Lower leg skin (tissue), 3 donors: ENCODE measurements around the gene CRACR2A.

ENCODE experiments used
- CTCF ChIP-seq, 3 donors: fragments of 450-650 bp; IDR thresholded peaks; one replicate each; pipeline ENCODE4 v1.5.1; 2016; ENCODE audit warnings: antibody characterized with exemption in 3 of 3, mild to moderate bottlenecking in 3 of 3, moderate library complexity in 2 of 3
- POLR2A ChIP-seq, 2 donors: fragments of 450-650 bp; IDR thresholded peaks; one replicate each; pipeline ENCODE4 v1.6.1; 2016 to 2017; ENCODE audit warnings: antibody characterized with exemption in 2 of 2, mild to moderate bottlenecking in 1 of 2, moderate library complexity in 1 of 2

GRCh38 chr12:3684449-3685051 lies 68.4 kb downstream of the CRACR2A start:
- TF ChIP-seq CTCF (IDR thresholded peaks at IDR 0.05) (no peak), POLR2A (IDR thresholded peaks at IDR 0.05) (no peak)
